HG03565 (cell line): ENCODE measurements around the gene CRYBG2.
"Not testable (repeated sequence)": the region's sequence is repeated elsewhere in the genome, so short reads cannot be mapped to it uniquely, and the experiment has no call there.

Source experiments
- ATAC-seq: cut with Tn5 transposase; IDR thresholded peaks from one replicate; pipeline ENCODE4 v1.9.1; 2021; ENCODE audit warnings: mild to moderate bottlenecking, moderate library complexity; ENCODE audit not compliant: unreplicated experiment

Gene CRYBG2

DNA sequence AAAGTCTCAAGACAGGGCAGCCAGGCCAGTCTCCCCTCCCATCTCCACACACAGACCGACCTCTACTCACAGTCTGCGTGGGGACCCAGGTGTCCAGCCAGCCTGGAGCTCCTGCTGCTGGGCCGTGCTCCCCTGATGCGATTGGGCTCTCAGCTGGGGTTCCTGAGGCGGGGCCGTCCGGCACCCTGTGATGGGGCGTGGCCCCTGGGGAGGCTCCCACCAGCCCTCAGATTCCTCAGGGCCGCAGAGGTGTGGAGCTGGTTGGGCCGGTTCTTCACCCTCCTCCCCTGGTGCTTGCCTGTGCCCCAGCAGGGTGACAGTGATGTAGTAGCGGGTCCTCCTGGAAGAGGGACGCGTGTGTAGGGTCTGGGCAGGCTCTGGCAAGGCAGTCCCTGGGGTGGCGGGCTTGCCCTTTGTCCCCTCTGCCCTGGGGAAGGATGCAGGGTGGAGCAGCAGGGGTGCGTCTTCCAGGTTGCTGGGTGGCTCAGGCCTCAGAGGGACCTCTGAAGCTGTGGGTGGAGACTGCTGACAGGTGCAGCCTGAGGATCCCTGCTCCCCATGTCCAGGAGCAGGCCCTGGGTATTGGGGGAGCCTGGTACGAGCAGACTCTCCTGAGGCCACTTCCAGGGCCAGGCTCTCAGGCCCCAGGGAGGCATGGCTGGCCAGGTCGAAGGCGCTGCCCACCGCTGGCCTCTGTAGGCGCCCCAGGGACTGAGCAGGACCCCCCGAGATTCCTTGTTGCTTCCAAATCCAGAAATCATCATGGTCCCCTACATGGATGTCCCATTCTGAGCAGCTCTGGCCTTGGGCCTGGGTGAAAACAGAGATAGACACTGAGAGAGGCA lies at the start of gene CRYBG2:
Gene CRYBG2, minus strand, starts transcription at position 155 of the 845 bp plus-strand sequence. CDS start 7,473 bp downstream, outside the sequence.
- no peak for ATAC-seq

- ATAC-seq = no peak
These were observed 49.7 kb upstream of the CRYBG2 start for GRCh38 chr1:26403656-26404055.

DNA sequence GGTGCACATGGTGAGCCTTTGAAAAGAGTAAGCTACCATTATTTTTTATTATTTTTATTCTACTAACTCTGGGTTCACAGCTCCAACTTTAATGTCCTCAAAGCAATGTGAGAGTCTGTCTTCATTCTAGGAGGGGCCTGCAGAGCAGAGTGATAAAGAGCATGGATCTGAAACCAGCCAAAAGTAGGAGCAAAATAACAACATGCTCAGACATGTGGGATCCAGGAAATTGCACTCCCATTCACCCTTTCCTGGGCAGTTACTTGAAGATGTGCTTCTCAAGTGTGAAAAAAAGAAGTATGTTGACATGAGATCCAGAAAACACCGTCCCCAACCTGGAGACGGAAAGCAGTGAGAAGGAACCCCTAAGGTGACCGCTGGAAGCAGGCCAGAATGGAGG lies 48.0 kb upstream of the CRYBG2 start:
- no peak for ATAC-seq

DNA sequence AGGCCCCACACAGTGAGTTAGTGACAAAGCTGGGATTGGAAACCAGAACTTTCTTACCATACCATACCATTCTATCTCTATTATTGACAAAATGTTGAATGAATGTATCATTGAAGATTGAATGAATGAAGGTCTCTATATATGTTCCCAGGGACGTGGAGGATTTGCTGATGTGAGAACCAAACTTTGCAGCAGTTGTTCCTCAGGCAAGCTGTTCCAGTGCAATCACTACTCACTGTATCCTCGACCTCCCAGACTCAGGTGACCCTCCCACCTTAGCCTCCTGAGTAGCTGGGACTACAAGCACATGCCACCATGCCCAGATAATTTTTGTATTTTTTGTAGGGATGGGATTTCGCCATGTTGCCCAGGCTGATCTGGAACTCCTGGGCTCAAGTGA lies 45.1 kb upstream of the CRYBG2 start:
- no peak for ATAC-seq

- ATAC-seq = no peak
These were observed 41.8 kb upstream of the CRYBG2 start for GRCh38 chr1:26395754-26396153.

- no peak for ATAC-seq
These were observed 37.5 kb upstream of the CRYBG2 start for GRCh38 chr1:26391450-26391849.

- no peak for ATAC-seq
These were observed 35.8 kb upstream of the CRYBG2 start for GRCh38 chr1:26389604-26390247.

DNA sequence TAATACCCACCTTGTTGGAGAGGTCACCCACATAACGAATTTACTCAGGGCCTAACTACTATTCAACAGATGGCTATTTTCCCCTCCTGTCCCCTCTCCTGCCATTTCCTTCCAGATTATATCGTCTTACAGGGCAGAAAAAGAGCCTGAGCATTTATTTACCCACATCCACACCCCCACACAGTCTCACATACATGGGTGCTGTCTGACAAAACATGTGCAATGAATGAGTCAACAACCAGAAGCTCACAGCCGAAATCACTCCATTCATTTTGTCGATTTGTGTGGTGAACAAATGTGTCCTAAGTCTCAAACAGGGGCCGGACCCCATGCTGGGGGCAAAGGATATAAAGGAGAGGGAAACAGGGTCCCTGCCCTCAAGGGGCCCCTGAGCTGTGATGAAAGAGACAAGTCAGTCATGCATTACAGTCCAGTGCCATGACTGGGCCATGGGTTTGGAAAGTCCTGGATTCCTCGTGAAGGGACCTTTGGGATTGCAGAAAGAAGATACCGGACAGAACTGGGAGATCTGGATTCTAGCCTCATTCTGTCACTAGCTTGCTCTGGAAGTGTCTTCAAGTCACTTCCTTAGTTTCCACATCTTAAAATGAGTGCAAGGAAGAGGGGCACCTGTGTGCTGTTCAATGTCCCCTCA lies 35.0 kb upstream of the CRYBG2 start:
- ATAC-seq = no peak

DNA sequence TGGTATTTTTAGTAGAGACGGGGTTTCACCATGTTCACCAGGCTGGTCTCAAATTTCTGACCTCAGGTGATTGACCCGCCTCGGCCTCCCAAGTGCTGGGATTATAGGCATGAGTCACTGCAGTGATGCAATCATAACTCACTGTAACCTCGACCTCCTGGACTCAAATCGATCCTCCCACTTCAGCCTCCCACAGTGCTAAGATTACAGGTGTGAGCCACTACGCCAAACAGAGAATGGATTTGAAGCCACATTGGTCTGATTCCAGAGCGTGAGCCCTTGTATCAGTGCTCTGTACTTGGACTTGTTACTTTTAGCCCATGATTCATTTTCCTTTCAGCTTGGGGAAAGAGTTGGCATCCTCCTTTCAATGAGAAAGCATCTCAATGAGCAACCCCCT lies 33.5 kb upstream of the CRYBG2 start:
- no peak for ATAC-seq

DNA sequence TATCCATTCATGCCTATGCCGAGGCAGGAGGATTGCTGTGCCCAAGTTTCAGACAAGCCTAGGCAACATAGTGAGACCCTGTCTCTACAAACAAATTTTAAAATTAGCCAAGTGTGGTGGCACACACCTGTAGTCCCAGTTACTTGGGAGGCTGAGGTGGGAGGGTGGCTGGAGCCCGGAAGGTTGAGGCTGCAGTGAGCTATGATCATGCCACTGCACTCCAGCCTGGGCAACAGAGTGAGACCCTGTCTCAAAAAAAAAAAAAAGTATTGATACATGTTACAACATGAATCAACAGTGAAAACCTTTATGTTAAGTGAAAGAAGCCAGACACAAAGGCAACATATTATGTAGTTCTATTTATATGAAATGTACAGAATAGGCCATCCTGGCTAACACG lies 31.1 kb upstream of the CRYBG2 start:
- ATAC-seq = not testable (repeated sequence)

DNA sequence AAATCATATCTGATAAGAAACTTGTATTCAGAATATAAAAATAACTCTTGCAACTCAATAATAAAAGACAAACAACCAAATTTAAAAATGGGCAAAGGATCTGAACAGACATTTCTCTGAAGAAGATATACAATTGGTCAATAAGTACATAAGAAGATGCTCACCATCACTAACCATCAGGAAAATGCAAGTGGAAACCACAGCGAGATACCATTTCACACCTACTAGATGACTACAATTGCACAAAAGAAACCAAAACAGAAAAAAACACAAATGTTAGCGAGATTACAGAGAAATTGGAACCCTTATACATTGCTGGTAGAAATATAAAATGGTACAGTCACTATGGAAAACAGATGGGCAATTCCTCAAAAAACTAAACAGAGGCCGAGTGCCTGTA lies 30.1 kb upstream of the CRYBG2 start:
- ATAC-seq = no peak

DNA sequence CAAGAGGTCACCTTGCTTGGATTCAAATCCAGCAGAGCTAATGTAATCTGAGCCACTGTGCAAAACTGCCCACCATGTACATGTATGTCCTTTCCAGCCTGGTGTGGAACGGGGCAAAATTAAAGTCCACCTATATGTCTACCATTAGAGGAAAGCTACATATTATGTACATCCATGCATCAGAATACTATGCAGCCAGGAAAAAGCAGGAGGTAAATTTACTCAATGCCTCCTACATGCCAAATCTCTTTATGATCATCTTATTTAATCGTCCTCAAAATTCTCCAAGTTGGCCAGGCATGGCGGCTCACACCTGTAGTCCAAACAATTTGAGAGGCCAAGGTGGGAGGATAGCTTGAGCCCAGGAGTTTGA lies 24.9 kb upstream of the CRYBG2 start:
- ATAC-seq = no peak

- ATAC-seq = peak; percentile 68
These were observed 24.4 kb upstream of the CRYBG2 start for GRCh38 chr1:26378088-26378878.

GRCh38 chr1:26376050-26376449 lies 22.1 kb upstream of the CRYBG2 start:
- no peak for ATAC-seq

- ATAC-seq = no peak
These were observed 21.2 kb upstream of the CRYBG2 start for GRCh38 chr1:26375081-26375480.

- ATAC-seq = not testable (repeated sequence)
These were observed 20.4 kb upstream of the CRYBG2 start for GRCh38 chr1:26374361-26374760.

GRCh38 chr1:26373789-26374188 lies 19.9 kb upstream of the CRYBG2 start:
- ATAC-seq = no peak

- ATAC-seq = no peak
These were observed 19.4 kb upstream of the CRYBG2 start for GRCh38 chr1:26373281-26373680.

DNA sequence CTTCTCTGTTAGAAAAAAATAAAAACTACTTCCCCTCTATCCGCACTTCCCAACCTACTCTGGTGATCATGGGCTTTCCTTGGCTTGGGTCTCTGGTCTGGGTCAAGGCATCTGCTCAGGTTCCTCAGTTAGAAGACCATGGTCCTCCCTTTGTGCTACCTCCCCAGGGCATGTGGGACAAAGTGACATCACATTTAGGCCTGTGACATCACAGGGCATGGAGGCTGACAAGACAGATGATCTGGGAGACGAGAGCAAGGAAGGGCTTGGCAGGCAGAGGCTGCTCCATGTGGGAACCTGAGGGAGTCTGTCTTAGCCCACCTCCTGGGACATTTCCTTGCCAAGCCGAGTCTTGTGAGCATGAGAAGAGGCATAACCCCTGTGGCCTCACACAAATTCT lies 18.7 kb upstream of the CRYBG2 start, which contains the start of gene ZNF683:
Gene ZNF683, minus strand, starts transcription at position 140 of the 400 bp plus-strand sequence. CDS start 4,179 bp downstream, outside the sequence.
- not testable (repeated sequence) for ATAC-seq

DNA sequence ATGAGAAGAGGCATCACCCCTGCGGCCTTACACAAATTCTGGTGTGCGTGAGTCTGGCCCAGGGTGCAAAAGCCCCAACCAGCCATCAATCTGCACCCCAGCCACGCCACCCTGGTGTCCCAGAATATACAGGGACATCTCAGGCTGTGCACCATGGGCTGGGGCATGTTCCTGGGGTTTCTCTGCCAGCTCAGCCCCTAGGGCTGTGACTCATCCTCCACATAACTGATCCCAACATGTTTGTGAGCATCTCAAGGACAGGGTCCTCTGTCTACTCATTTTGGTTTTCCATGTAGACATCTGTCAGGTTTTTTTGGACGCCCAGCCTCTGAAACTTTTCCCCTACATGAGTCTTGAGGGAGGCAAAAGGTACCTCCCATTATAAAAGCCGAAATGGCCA lies 18.1 kb upstream of the CRYBG2 start:
- ATAC-seq = no peak
